Thyroid gland (tissue), 4 donors: ENCODE data around the gene SUPT7L.

ENCODE experiments used
- CTCF ChIP-seq, 6 experiments: fragments of 200-600 bp in 3 of 6; fragments of 450-650 bp in 3 of 6; sonication (generic) in 3 of 6; IDR thresholded peaks; one replicate each; pipeline ENCODE4 v1.5.1; 2016 to 2019; ENCODE audit warnings: antibody characterized with exemption in 6 of 6, mild to moderate bottlenecking in 2 of 6, inconsistent platforms in 1 of 6, moderate library complexity in 1 of 6
- POLR2A ChIP-seq, 2 donors: fragments of 450-650 bp; IDR thresholded peaks; one replicate each; pipeline ENCODE4 v1.6.1; 2017; ENCODE audit warnings: antibody characterized with exemption in 2 of 2, mild to moderate bottlenecking in 2 of 2, moderate library complexity in 1 of 2

- TF ChIP-seq CTCF (IDR thresholded peaks at IDR 0.05): no peak
- no peak for TF ChIP-seq POLR2A (IDR thresholded peaks at IDR 0.05)
Measured at GRCh38 chr2:27708257-27708654, 44.8 kb upstream of the SUPT7L start.
